Natural killer cell (primary cell): Measurements from ENCODE around the gene CYP2S1. TPM values are rescaled to one million over a fixed set of nuclear protein-coding genes. Genes with fewer than 3 reads are reported as not detected.

ENCODE experiments used
- ATAC-seq, 3 donors: fragments of 150-1000 bp in 2 of 3; fragments of 200-7000 bp in 1 of 3; cut with Tn5 transposase; 1 replicate in 1 of 3; 2 replicates in 2 of 3; pipeline ENCODE4 v1.10.0; 2021; ENCODE audit warnings: mild to moderate bottlenecking in 2 of 3, moderate library complexity in 2 of 3
- DNase-seq, 2 donors: peaks; one replicate each; pipeline versions ENCODE4 v3.0.0 to v3.0.0-alpha.2; 2013 to 2021; ENCODE audit warnings: mixed read lengths in 1 of 2
- H3K27ac ChIP-seq: one replicate; pipeline ENCODE4 v1.5.1; 2013; ENCODE audit warnings: mild to moderate bottlenecking, low read length
- H3K27me3 ChIP-seq: one replicate; pipeline ENCODE4 v1.6.1; 2013; ENCODE audit warnings: low read length; ENCODE audit not compliant: control insufficient read depth, insufficient read depth
- H3K36me3 ChIP-seq: one replicate; pipeline ENCODE4 v1.6.1; 2013; ENCODE audit warnings: low read length; ENCODE audit not compliant: control insufficient read depth, insufficient read depth
- H3K4me1 ChIP-seq: one replicate; pipeline ENCODE4 v1.6.1; 2013; ENCODE audit warnings: low read length; ENCODE audit not compliant: control insufficient read depth, insufficient read depth
- H3K4me3 ChIP-seq: one replicate; pipeline ENCODE4 v1.5.1; 2013; ENCODE audit warnings: low read length
- H3K9me3 ChIP-seq: one replicate; pipeline ENCODE4 v1.6.1; 2013; ENCODE audit warnings: low read length; ENCODE audit not compliant: control insufficient read depth, insufficient read depth
- H3K27ac Mint-ChIP-seq, 2 donors: one replicate each; pipeline ENCODE4 v1.8.0; 2022; ENCODE audit warnings: mild to moderate bottlenecking in 2 of 2, mixed read lengths in 2 of 2, moderate library complexity in 1 of 2
- H3K27me3 Mint-ChIP-seq, 2 donors: one replicate each; pipeline ENCODE4 v1.8.0; 2022; ENCODE audit warnings: low read depth in 2 of 2, mixed read lengths in 2 of 2
- H3K36me3 Mint-ChIP-seq: one replicate; pipeline ENCODE4 v1.8.0; 2022; ENCODE audit warnings: mixed read lengths
- H3K4me1 Mint-ChIP-seq, 2 donors: one replicate each; pipeline ENCODE4 v1.8.0; 2022; ENCODE audit warnings: mixed read lengths in 2 of 2
- H3K4me3 Mint-ChIP-seq: one replicate; pipeline ENCODE4 v1.8.0; 2022; ENCODE audit warnings: mild to moderate bottlenecking, moderate library complexity, mixed read lengths
- H3K9me3 Mint-ChIP-seq, 2 donors: one replicate each; pipeline ENCODE4 v1.8.0; 2022; ENCODE audit warnings: mixed read lengths in 2 of 2
- CTCF ChIP-seq: fragments of 200-600 bp; IDR thresholded peaks from one replicate; pipeline ENCODE4 v1.8.0; 2022; ENCODE audit warnings: antibody characterized with exemption
- WGBS: methylation state at CpG from one replicate; pipeline ENCODE4 v1.1.7; 2013; ENCODE audit warnings: missing lambda C conversion rate; ENCODE audit not compliant: insufficient coverage; 5-methylcytosine and 5-hydroxymethylcytosine counted together
- intact Hi-C: fragments of 100-400 bp; cut with micrococcal nuclease; formaldehyde crosslinking; loops from one replicate; pipeline ENCODE4 v1.14.2; 2022
- total RNA-seq, 4 donors: library from RNA; stranded (reverse); fragments of 120-200 nt in 1 of 4; gene quantifications; one replicate each; pipeline versions ENCODE4 v1.2.3 to v1.2.4, GENCODE V29; 2013 to 2022

Gene CYP2S1
- total RNA-seq, 3 donors from 2014 or later (not counting 1 experiment from before 2014, with no cell fraction given), result 0.78 to 1.6 (median 0.84) TPM

GRCh38 chr19:41230067-41230857 lies 37.2 kb downstream of the CYP2S1 start:
- 88% methylated on average over 3 of the region's 3 CpGs for WGBS
- no peak overlapping the region for H3K4me3 ChIP-seq
- Mint-ChIP-seq H3K4me1 (peaks cover 5 to 6% of the 10 kb centered on the region in 2 donors), H3K4me3 (no peak overlapping the region), H3K27ac (no peak overlapping the region), H3K27me3 (peaks cover 5 to 7% of the 10 kb centered on the region in 2 donors), H3K36me3 (no peaks in the 10 kb centered on the region), H3K9me3 (no peaks in the 10 kb centered on the region)
- ATAC-seq (peak in 1 of 3 donors; percentile 40), DNase-seq (no peak)
- H3K36me3 ChIP-seq, result no peaks in the 10 kb centered on the region
- intact Hi-C loops, result no loop called here
- TF ChIP-seq CTCF, result no peak
- peaks cover 11% of the 10 kb centered on the region for H3K27me3 ChIP-seq
- H3K4me1 ChIP-seq, result peaks cover 12% of the 10 kb centered on the region
- H3K9me3 ChIP-seq, result no peaks in the 10 kb centered on the region
- no peak overlapping the region for H3K27ac ChIP-seq

- Histone ChIP-seq H3K27ac (no peak overlapping the region), H3K27me3 (no peaks in the 10 kb centered on the region), H3K36me3 (no peaks in the 10 kb centered on the region), H3K4me3 (no peak overlapping the region), H3K9me3 (no peaks in the 10 kb centered on the region), H3K4me1 (no peaks in the 10 kb centered on the region)
- H3K27ac Mint-ChIP-seq, result no peak overlapping the region
- H3K4me3 Mint-ChIP-seq, result no peak overlapping the region
- H3K27me3 Mint-ChIP-seq, result no peaks in the 10 kb centered on the region
- no peaks in the 10 kb centered on the region for H3K36me3 Mint-ChIP-seq
- no peak for TF ChIP-seq CTCF
- ATAC-seq, result no peak
- H3K4me1 Mint-ChIP-seq, result no peaks in the 10 kb centered on the region
- DNase-seq, result no peak
- intact Hi-C loops, result no loop called here
- no peaks in the 10 kb centered on the region for H3K9me3 Mint-ChIP-seq
- WGBS, result 94% methylated on average over 8 of the region's 8 CpGs
Measured at GRCh38 chr19:41232686-41233085, 39.7 kb downstream of the CYP2S1 start.

- H3K4me3 Mint-ChIP-seq, result no peak overlapping the region
- intact Hi-C loops, result no loop called here
- H3K27me3 Mint-ChIP-seq, result no peaks in the 10 kb centered on the region
- ATAC-seq, result no peak
- TF ChIP-seq CTCF, result no peak
- H3K9me3 Mint-ChIP-seq, result no peaks in the 10 kb centered on the region
- Histone ChIP-seq H3K4me3 (no peak overlapping the region), H3K27ac (no peak overlapping the region), H3K9me3 (no peaks in the 10 kb centered on the region), H3K27me3 (no peaks in the 10 kb centered on the region), H3K36me3 (no peaks in the 10 kb centered on the region), H3K4me1 (no peaks in the 10 kb centered on the region)
- no peaks in the 10 kb centered on the region for H3K36me3 Mint-ChIP-seq
- no peak overlapping the region for H3K27ac Mint-ChIP-seq
- H3K4me1 Mint-ChIP-seq, result no peaks in the 10 kb centered on the region
- DNase-seq, result no peak
- 55% methylated on average over 4 of the region's 4 CpGs for WGBS
Measured at GRCh38 chr19:41233748-41234240, 40.8 kb downstream of the CYP2S1 start.
